Effector memory CD4-positive, alpha-beta T cell (primary cell): ENCODE measurements around the gene CHRDL1.
"Not testable (repeated sequence)": the region's sequence is repeated elsewhere in the genome, so short reads cannot be mapped to it uniquely, and the experiment has no call there.

ENCODE experiments used
- DNase-seq, 3 donors: peaks; one replicate each; pipeline ENCODE4 v3.0.0-alpha.2; 2020
- H3K27ac ChIP-seq: 2 replicates; pipeline ENCODE4 v1.7.0; 2013; ENCODE audit warnings: mild to moderate bottlenecking, low read length, moderate library complexity; ENCODE audit not compliant: insufficient read depth, poor library complexity, severe bottlenecking
- H3K27me3 ChIP-seq: replicated peaks from 2 replicates; pipeline ENCODE4 v1.7.0; 2013; ENCODE audit warnings: mild to moderate bottlenecking, low read length; ENCODE audit not compliant: insufficient read depth, control insufficient read depth, poor library complexity, severe bottlenecking
- H3K36me3 ChIP-seq: 2 replicates; pipeline ENCODE4 v1.7.0; 2013; ENCODE audit warnings: mild to moderate bottlenecking, low read length, moderate library complexity; ENCODE audit not compliant: control insufficient read depth, insufficient read depth
- H3K4me1 ChIP-seq: 2 replicates; pipeline ENCODE4 v1.7.0; 2013; ENCODE audit warnings: low read length, mild to moderate bottlenecking; ENCODE audit not compliant: control insufficient read depth, insufficient read depth, poor library complexity, severe bottlenecking
- H3K4me3 ChIP-seq: 2 replicates; pipeline ENCODE4 v1.7.0; 2013; ENCODE audit warnings: low read length, low read depth, mild to moderate bottlenecking; ENCODE audit not compliant: insufficient read depth, poor library complexity, severe bottlenecking
- H3K9me3 ChIP-seq: 2 replicates; pipeline ENCODE4 v1.7.0; 2013; ENCODE audit warnings: mild to moderate bottlenecking, low read length, moderate library complexity; ENCODE audit not compliant: control insufficient read depth
- total RNA-seq, 3 donors: gene quantifications; one replicate each; lab custom pipeline; 2026; lab: John Stamatoyannopoulos, UW

The CHRDL1 gene, protein sequence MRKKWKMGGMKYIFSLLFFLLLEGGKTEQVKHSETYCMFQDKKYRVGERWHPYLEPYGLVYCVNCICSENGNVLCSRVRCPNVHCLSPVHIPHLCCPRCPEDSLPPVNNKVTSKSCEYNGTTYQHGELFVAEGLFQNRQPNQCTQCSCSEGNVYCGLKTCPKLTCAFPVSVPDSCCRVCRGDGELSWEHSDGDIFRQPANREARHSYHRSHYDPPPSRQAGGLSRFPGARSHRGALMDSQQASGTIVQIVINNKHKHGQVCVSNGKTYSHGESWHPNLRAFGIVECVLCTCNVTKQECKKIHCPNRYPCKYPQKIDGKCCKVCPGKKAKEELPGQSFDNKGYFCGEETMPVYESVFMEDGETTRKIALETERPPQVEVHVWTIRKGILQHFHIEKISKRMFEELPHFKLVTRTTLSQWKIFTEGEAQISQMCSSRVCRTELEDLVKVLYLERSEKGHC
- total RNA-seq: 0 reads per million in 3 donors

DNA sequence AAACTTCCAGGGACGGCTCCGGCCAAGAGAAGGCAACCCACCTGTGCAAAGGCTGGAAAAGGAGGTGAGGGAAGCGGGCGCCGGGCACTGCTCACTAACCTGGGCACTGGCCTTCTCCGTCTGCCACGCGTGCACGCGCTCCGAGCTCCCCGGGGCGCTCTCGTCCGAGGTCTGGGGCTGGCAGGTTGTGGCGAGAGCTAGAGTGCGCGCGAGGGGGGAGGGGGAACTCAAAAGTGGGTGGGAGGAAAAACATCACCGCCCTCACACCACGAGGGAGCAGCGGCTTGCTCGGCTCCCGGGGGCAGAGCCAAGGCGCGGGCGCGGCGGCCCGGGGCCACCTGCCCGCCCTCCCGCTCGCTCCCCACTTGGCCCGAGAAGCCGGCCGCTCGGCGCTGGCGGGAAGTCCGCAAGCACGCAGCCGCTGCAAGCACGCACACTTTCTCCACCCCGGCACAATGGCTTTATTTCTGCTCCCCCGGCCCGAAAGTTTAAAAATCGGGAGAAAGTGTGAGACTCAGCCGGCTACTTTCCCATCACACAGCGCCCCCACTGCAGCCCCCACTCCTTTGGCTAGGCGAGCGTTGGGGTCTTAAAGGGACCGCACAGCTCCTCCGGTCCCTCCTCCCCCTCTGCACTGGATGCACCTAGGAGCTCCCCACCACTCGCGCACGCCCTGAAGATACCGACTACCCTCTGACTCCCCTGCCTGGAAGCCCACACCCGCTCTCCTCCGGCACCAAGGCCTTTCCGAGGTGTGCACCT is at the start of gene CHRDL1:
TSS of gene CHRDL1 (minus strand) at position 173 of the 762 bp plus-strand sequence. CDS start 3,636 bp downstream, outside the sequence.
- Histone ChIP-seq H3K4me1 (no peaks in the 10 kb centered on the region), H3K36me3 (no peaks in the 10 kb centered on the region), H3K27ac (no peak within 1 kb of the TSS), H3K9me3 (no peaks in the 10 kb centered on the region), H3K27me3 (no peaks in the 10 kb centered on the region), H3K4me3 (no peak within 1 kb of the TSS)
- DNase-seq: no peak

DNA sequence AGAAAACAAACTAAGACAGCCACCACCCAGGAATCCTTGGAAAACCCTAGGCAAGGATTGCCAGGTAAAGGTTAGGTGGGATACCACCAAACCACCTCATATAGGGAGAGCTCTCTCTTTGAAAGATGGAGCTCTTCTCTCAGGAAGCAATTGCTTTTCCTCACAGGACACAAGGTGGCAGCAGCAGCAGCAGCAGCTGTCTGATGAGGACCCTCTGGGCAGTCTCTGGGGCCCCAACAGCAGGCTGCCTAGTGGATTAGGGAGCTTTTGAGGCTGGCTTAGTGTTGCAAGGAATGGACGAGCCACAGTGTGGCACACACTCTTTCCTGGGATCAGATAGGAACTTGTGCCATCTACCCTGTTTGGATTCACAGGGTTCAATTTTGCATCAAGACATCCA is 41.4 kb upstream of the CHRDL1 start:
- H3K4me3 ChIP-seq: no peak overlapping the region
- H3K36me3 ChIP-seq: no peaks in the 10 kb centered on the region
- no peak overlapping the region for H3K27ac ChIP-seq
- H3K9me3 ChIP-seq: no peaks in the 10 kb centered on the region
- no peak for DNase-seq
- no peaks in the 10 kb centered on the region for H3K27me3 ChIP-seq
- H3K4me1 ChIP-seq: no peaks in the 10 kb centered on the region

DNA sequence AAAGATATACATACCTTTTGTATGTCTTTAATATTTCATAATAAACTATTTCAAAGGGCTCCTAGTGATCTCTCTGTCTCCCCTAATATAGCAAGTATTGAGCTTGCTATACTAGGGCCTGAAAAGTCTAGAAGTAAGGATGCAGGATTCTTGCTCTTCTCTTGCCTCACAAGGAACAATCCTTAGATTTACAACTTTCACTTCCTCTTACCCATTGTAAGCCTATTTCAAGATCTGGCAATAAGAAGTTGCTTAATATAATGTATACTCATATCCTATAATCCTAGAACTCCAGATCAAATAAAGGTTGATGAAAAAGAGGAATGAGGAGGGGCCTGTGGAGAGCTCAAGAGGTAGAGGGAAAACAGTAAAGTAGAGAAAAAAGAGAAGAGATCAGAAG is 40.8 kb upstream of the CHRDL1 start:
- no peaks in the 10 kb centered on the region for H3K36me3 ChIP-seq
- no peaks in the 10 kb centered on the region for H3K4me1 ChIP-seq
- H3K9me3 ChIP-seq: no peaks in the 10 kb centered on the region
- H3K4me3 ChIP-seq: no peak overlapping the region
- no peak for DNase-seq
- H3K27ac ChIP-seq: no peak overlapping the region
- H3K27me3 ChIP-seq: no peaks in the 10 kb centered on the region

DNA sequence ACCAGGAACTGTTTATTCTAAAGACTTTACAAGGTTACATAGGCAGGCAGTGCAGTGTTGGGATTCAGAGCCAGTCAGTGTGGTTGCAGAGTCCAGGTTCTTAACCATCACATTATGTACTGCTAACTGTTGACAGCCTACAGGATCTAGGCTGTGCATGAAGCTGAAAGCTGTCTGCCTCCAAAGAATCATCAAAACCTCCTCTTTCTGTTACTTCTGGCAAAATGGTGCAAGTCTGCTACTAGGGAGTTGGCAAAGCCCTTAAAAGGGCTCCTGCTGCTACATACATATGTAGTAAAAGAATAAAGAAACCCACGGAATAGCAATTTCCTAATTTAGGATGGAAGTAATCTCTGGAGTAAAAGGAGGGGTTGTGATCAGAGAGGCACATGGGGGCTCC is 40.4 kb upstream of the CHRDL1 start:
- H3K4me3 ChIP-seq: no peak overlapping the region
- H3K9me3 ChIP-seq: no peaks in the 10 kb centered on the region
- DNase-seq: no peak
- H3K27me3 ChIP-seq: no peaks in the 10 kb centered on the region
- no peak overlapping the region for H3K27ac ChIP-seq
- H3K36me3 ChIP-seq: no peaks in the 10 kb centered on the region
- no peaks in the 10 kb centered on the region for H3K4me1 ChIP-seq

DNA sequence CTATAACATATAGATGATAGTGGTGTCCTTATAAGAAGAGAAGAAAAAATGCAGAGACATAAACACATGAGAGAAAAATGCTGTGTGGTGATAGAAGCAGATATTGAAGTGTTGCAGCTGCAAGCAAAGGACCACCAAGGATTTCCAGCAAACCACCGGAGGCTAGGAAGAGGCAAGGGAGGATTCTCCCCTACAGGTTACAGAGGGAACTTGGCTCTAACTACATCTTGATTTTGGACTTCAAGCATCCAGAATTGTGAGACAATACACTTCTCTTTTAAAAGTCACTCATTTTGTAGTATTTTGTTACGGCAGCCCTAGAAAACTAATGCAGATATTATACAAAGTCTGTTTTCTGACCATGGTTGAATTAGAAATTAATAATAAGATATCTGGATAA is 30.4 kb upstream of the CHRDL1 start:
- Histone ChIP-seq H3K9me3 (no peaks in the 10 kb centered on the region), H3K27me3 (no peaks in the 10 kb centered on the region), H3K4me3 (no peak overlapping the region), H3K4me1 (no peaks in the 10 kb centered on the region), H3K27ac (no peak overlapping the region), H3K36me3 (no peaks in the 10 kb centered on the region)
- DNase-seq: no peak

DNA sequence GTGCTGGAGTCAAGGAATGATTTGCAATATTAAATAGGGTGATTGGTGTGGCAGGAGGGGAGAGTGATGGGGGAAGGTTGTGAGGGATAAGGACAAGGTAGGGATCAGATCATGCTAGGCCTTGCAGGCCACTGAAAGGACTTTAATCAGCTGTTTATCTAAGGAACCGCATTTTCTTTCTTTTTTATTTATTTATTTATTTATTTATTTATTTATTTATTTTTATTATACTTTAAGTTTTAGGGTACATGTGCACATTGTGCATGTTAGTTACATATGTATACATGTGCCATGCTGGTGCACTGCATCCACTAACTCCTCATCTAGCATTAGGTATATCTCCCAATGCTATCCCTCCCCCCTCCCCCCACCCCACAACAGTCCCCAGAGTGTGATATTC is 20.9 kb upstream of the CHRDL1 start:
- H3K4me1 ChIP-seq, H3K9me3 ChIP-seq, H3K27me3 ChIP-seq, H3K36me3 ChIP-seq, DNase-seq, H3K4me3 ChIP-seq, H3K27ac ChIP-seq: not testable (repeated sequence)

DNA sequence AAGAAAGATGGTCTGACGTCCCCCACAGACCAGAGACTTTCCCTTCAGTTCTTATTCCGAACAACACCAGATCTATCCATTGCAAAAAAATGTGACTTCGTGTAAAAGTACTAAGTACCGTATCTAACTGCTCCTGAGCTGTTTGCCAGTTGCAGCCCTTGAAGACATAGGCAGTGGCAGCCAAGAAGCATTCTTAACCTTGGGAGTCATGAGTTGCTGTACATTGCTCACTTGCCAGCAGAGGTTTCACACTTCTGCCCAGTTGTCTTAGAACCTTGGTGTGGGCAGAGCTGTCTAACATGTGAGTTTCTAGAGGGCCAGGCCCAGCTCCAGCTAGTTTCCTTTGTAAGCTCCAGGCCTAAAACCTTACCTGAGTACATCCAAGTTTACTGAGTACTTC is 10.5 kb upstream of the CHRDL1 start:
- DNase-seq: no peak
- no peak overlapping the region for H3K4me3 ChIP-seq
- H3K27ac ChIP-seq: no peak overlapping the region
- H3K27me3 ChIP-seq: no peaks in the 10 kb centered on the region
- no peaks in the 10 kb centered on the region for H3K36me3 ChIP-seq
- no peaks in the 10 kb centered on the region for H3K9me3 ChIP-seq
- no peaks in the 10 kb centered on the region for H3K4me1 ChIP-seq

DNA sequence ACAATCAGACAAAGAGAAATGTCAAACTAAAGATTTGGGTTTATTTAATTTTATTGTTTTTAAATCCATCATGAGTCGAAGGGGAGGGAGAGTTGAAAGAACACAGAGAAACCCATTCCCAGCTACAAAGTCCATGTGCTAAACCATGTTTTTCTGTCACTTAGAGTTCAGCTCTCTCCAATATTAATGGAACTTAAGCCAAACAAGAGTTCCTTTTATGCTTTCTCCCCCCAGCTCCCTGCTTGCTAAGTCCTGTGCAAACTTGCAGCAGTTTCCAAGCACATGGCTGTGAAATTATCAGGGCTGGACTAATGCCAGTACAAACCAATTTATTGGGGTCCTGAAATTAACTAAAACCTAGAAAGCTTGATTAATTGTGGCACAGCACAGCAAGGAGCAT is 9.7 kb upstream of the CHRDL1 start:
- no peak overlapping the region for H3K4me3 ChIP-seq
- DNase-seq: no peak
- H3K4me1 ChIP-seq: no peaks in the 10 kb centered on the region
- no peak overlapping the region for H3K27ac ChIP-seq
- no peaks in the 10 kb centered on the region for H3K27me3 ChIP-seq
- no peaks in the 10 kb centered on the region for H3K36me3 ChIP-seq
- H3K9me3 ChIP-seq: no peaks in the 10 kb centered on the region

DNA sequence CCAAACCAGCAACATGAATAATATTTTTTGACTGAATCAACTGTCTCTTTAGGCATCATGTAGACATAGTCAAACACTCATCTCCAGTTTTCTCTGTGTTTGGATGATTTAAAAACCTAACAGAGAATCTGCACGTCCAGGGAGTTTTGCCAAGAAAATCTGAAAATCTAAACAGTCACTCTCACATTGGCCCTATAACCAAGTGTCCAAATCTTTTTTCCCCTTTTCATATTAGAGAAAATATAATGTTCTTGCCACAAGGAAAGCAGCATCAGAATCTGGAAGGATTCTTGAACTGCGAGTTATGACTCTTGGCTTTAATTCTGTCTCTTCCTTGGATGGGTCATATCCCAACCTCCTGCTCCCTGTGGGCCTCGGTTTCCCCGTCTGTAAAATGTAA is 8.8 kb upstream of the CHRDL1 start:
- H3K36me3 ChIP-seq: no peaks in the 10 kb centered on the region
- H3K9me3 ChIP-seq: no peaks in the 10 kb centered on the region
- H3K4me1 ChIP-seq: no peaks in the 10 kb centered on the region
- no peaks in the 10 kb centered on the region for H3K27me3 ChIP-seq
- DNase-seq: no peak
- no peak overlapping the region for H3K27ac ChIP-seq
- H3K4me3 ChIP-seq: no peak overlapping the region

DNA sequence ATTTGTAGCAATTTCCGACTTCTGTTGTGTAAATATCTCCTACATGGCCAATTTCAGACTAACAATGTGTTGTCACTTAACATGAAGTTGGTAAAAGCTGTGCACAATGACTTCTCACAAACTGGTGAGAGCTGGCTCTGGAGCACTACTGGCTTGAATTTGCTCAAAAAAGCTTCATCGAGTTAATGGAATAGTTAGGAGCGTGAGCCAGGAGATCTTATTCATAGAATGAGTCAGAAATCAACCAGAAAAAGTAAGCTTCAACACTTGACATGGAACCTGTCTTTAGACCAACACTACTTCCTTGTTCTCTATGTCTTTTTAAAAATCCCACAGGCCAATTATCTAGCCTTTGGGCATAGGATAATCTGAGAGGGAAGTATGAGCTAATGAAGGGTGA is 7.9 kb upstream of the CHRDL1 start:
- DNase-seq: no peak
- H3K36me3 ChIP-seq: no peaks in the 10 kb centered on the region
- no peak overlapping the region for H3K27ac ChIP-seq
- no peaks in the 10 kb centered on the region for H3K27me3 ChIP-seq
- no peaks in the 10 kb centered on the region for H3K4me1 ChIP-seq
- no peaks in the 10 kb centered on the region for H3K9me3 ChIP-seq
- H3K4me3 ChIP-seq: no peak overlapping the region
